ENCODE data around the gene GATA6. TPM values are rescaled to one million over a fixed set of nuclear protein-coding genes. Genes with fewer than 3 reads are reported as not detected.

Gene GATA6
- total and polyA plus RNA-seq, 10 of the 15 experiments (the other 5 are each of a cell fraction or from before 2014, with no cell fraction given): 0.04 to 0.05 TPM; not detected in 8

DNA sequence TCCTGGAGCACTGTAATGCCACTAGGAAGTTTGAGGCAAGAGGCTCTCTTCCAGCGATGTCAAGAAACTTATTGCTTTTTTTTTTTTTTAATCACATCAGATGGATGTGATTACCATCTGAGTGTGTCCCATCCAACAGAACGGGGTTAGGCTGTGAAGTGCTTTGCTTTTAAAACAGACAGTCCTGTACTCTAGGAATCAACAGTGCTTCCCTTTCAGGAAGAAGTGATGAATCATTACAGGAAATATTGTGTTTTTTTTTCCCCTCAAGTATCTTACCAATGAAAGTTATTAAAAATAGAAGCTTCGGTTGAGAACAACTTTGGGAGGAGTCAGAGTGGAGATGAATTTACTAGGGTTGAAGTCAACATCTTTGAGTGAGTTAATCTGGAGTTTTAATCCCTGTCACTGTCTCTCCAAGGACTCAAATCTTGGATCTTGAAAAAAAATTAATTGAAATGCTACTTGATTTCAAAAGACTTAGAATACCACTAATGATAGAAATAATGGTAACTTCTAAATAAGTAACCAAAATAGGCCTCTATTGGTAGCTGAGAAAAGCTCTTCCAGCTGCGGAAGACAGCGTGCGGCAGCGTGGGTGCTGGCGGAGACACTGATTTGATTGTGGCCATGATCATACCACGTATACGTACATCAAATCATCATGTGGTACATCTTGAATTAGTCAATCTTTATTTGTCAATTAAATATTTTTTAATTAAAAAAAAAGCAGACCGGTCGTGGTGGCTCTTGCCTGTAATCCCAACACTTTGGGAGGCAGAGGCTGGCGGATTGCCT is 45.5 kb downstream of the GATA6 start:
- ChIA-PET POLR2A (no interaction called here), RAD21 (ENCODE audit: unreplicated experiment) (no interaction called here), CTCF (no interaction called here), SMC1A (ENCODE audit: uncharacterized antibody, unreplicated experiment) (no interaction called here)
- intact Hi-C loops (cut with micrococcal nuclease; ENCODE audit: unreplicated experiment) (no loop called here), in situ Hi-C loops (cut with MboI) (no loop called here)
- no peak for DNase-seq (ENCODE audit: low read depth, low spot score)
- WGBS (ENCODE audit: insufficient coverage, insufficient replicate concordance, low lambda C conversion rate, missing lambda C conversion rate): 56% methylated on average over 13 of the region's 13 CpGs
- ATAC-seq: no peak
- Histone ChIP-seq H3K9ac (ENCODE audit: control insufficient read depth, insufficient read depth, low read length) (no peak overlapping the region), H3K4me1 (ENCODE audit: control insufficient read depth, insufficient read depth, low read length) (no peaks in the 10 kb centered on the region), H3K36me3 (ENCODE audit: control insufficient read depth in 2 of 2, insufficient read depth in 2 of 2, low read length in 1 of 2) (no peaks in the 10 kb centered on the region), H3K79me2 (ENCODE audit: control insufficient read depth, insufficient read depth, low read length) (no peaks in the 10 kb centered on the region), H3K9me3 (replicated peaks; ENCODE audit: control insufficient read depth, insufficient read depth, low read length) (no peaks in the 10 kb centered on the region), H3K4me3 (no peak overlapping the region), H4K20me1 (ENCODE audit: control insufficient read depth, insufficient read depth) (no peaks in the 10 kb centered on the region), H3K4me2 (ENCODE audit: control insufficient read depth, insufficient read depth) (no peak overlapping the region), H2AFZ (ENCODE audit: control insufficient read depth, low read depth, low read length) (no peak overlapping the region), H3K27ac (ENCODE audit: control insufficient read depth, insufficient read depth) (no peak overlapping the region), H3K27me3 (replicated peaks in 1 of 2; ENCODE audit: control insufficient read depth in 2 of 2, insufficient read depth in 2 of 2, low read length in 1 of 2) (no peaks in the 10 kb centered on the region; a peak in 1 of 4 replicates)
- TF ChIP-seq, protein P1, sequence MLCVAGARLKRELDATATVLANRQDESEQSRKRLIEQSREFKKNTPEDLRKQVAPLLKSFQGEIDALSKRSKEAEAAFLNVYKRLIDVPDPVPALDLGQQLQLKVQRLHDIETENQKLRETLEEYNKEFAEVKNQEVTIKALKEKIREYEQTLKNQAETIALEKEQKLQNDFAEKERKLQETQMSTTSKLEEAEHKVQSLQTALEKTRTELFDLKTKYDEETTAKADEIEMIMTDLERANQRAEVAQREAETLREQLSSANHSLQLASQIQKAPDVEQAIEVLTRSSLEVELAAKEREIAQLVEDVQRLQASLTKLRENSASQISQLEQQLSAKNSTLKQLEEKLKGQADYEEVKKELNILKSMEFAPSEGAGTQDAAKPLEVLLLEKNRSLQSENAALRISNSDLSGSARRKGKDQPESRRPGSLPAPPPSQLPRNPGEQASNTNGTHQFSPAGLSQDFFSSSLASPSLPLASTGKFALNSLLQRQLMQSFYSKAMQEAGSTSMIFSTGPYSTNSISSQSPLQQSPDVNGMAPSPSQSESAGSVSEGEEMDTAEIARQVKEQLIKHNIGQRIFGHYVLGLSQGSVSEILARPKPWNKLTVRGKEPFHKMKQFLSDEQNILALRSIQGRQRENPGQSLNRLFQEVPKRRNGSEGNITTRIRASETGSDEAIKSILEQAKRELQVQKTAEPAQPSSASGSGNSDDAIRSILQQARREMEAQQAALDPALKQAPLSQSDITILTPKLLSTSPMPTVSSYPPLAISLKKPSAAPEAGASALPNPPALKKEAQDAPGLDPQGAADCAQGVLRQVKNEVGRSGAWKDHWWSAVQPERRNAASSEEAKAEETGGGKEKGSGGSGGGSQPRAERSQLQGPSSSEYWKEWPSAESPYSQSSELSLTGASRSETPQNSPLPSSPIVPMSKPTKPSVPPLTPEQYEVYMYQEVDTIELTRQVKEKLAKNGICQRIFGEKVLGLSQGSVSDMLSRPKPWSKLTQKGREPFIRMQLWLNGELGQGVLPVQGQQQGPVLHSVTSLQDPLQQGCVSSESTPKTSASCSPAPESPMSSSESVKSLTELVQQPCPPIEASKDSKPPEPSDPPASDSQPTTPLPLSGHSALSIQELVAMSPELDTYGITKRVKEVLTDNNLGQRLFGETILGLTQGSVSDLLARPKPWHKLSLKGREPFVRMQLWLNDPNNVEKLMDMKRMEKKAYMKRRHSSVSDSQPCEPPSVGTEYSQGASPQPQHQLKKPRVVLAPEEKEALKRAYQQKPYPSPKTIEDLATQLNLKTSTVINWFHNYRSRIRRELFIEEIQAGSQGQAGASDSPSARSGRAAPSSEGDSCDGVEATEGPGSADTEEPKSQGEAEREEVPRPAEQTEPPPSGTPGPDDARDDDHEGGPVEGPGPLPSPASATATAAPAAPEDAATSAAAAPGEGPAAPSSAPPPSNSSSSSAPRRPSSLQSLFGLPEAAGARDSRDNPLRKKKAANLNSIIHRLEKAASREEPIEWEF (IDR thresholded peaks at IDR 0.05; ENCODE audit: insufficient replicate concordance, low read depth, low read length): no peak
- TF ChIP-seq NRF1 (conservative IDR thresholded peaks at IDR 0.05; ENCODE audit: low read depth, low read length) (no peak), GABPA (IDR thresholded peaks at IDR 0.05; ENCODE audit: low read depth) (no peak), MXI1 (IDR thresholded peaks at IDR 0.05; ENCODE audit: low read depth, low read length) (no peak), LARP7 (IDR thresholded peaks at IDR 0.05) (no peak), SIN3A (IDR thresholded peaks at IDR 0.05; ENCODE audit: low read depth, low read length) (no peak), HCFC1 (IDR thresholded peaks at IDR 0.05; ENCODE audit: low read length) (no peak), RB1 (IDR thresholded peaks at IDR 0.05; ENCODE audit: borderline replicate concordance) (no peak), CBX5 (IDR thresholded peaks at IDR 0.05; ENCODE audit: low read depth) (no peak), WRNIP1 (IDR thresholded peaks at IDR 0.05; ENCODE audit: borderline replicate concordance, low read depth, low read length) (no peak), CREB1 (IDR thresholded peaks at IDR 0.05; ENCODE audit: low read depth) (no peak), MTA3 (IDR thresholded peaks at IDR 0.05; ENCODE audit: borderline replicate concordance, low read length) (no peak), ZNF207 (IDR thresholded peaks at IDR 0.05; ENCODE audit: borderline replicate concordance) (no peak), KDM1A (IDR thresholded peaks at IDR 0.05; ENCODE audit: borderline replicate concordance) (no peak), NR2C1 (IDR thresholded peaks at IDR 0.05) (no peak)
- no TSS peak for BruUV-seq (replicated peaks)
- FAIRE-seq: no peak

Data from GM12878 (cell line).